Esophagus (tissue), 2 donors: ENCODE data around the gene PLCXD3. TPM values are rescaled to one million over a fixed set of nuclear protein-coding genes. Genes with fewer than 3 reads are reported as not detected.

Experiments
- H3K27ac ChIP-seq, 2 donors: one replicate each; pipeline ENCODE4 v1.5.1; 2013; ENCODE audit warnings: low read depth in 2 of 2, mild to moderate bottlenecking in 2 of 2, inconsistent platforms in 1 of 2, low read length in 1 of 2, moderate library complexity in 1 of 2
- H3K27me3 ChIP-seq, 2 donors: one replicate each; pipeline ENCODE4 v1.6.1; 2013; ENCODE audit warnings: low read length in 2 of 2, control low read depth in 1 of 2, mild to moderate bottlenecking in 1 of 2; ENCODE audit not compliant: insufficient read depth in 2 of 2, control insufficient read depth in 1 of 2
- H3K36me3 ChIP-seq, 2 donors: one replicate each; pipeline ENCODE4 v1.6.1; 2013; ENCODE audit warnings: low read length in 1 of 2; ENCODE audit not compliant: control insufficient read depth in 2 of 2, insufficient read depth in 2 of 2
- H3K4me1 ChIP-seq, 2 donors: one replicate each; pipeline ENCODE4 v1.6.1; 2013; ENCODE audit warnings: low read length in 1 of 2; ENCODE audit not compliant: control insufficient read depth in 2 of 2, insufficient read depth in 2 of 2
- H3K4me3 ChIP-seq, 2 donors: one replicate each; pipeline ENCODE4 v1.5.1; 2013; ENCODE audit warnings: low read length in 2 of 2, mild to moderate bottlenecking in 2 of 2, low read depth in 1 of 2, moderate library complexity in 1 of 2
- H3K9me3 ChIP-seq, 2 donors: one replicate each; pipeline ENCODE4 v1.6.1; 2013; ENCODE audit warnings: mild to moderate bottlenecking in 2 of 2, low read depth in 1 of 2, low read length in 1 of 2, moderate library complexity in 1 of 2; ENCODE audit not compliant: control insufficient read depth in 2 of 2, insufficient read depth in 1 of 2
- WGBS, 2 donors: extraction: QIAGEN DNeasy Blood & Tissue Kit; methylation state at CpG; one replicate each; pipeline ENCODE4 v1.1.7; 2013; 5-methylcytosine and 5-hydroxymethylcytosine counted together
- polyA plus RNA-seq, 2 donors: library from polyadenylated mRNA; stranded (reverse); fragments of 200-250 nt; gene quantifications; one replicate each; pipeline ENCODE4 v1.2.3, GENCODE V29; 2013
- donor health status: healthy with polysubstance abuse.
- donor health status: Bipolar disorder and iron deficiency.

The PLCXD3 gene
- polyA plus RNA-seq, 2 donors = 0.10 to 0.19 TPM

GRCh38 chr5:41286696-41287095 is 223.7 kb downstream of the PLCXD3 start:
- Histone ChIP-seq H3K4me3 (no peak overlapping the region), H3K27me3 (no peaks in the 10 kb centered on the region), H3K27ac (no peak overlapping the region), H3K4me1 (no peaks in the 10 kb centered on the region), H3K9me3 (peaks cover 2 to 6% of the 10 kb centered on the region in 2 donors), H3K36me3 (no peaks in the 10 kb centered on the region)
- 62 to 63% methylated on average over 2 of the region's 2 CpGs for WGBS, 2 donors

DNA sequence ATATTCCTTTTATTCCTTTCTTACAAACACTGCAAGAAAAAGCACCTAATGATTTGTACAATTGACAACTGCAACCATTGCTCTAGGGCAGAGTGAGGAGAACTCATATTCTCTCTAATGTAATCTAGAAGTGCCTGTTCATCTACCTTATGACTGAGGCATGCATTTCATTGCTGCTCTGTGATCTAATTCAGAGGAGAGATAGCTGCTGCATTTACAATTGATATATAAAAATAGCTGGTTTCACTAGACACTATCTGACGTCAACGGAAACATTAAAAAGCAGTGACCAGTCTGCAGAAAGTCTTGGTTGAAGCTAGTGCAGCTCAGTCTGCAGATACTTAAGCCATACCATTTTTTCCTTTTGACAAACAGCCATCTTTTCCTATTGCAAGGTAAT is 224.2 kb downstream of the PLCXD3 start:
- no peaks in the 10 kb centered on the region for H3K36me3 ChIP-seq
- H3K4me3 ChIP-seq = no peak overlapping the region
- H3K27ac ChIP-seq = no peak overlapping the region
- H3K9me3 ChIP-seq = peaks cover 2 to 6% of the 10 kb centered on the region in 2 donors
- no peaks in the 10 kb centered on the region for H3K27me3 ChIP-seq
- WGBS, 2 donors = 90% methylated on average over 2 of the region's 2 CpGs
- no peaks in the 10 kb centered on the region for H3K4me1 ChIP-seq

DNA sequence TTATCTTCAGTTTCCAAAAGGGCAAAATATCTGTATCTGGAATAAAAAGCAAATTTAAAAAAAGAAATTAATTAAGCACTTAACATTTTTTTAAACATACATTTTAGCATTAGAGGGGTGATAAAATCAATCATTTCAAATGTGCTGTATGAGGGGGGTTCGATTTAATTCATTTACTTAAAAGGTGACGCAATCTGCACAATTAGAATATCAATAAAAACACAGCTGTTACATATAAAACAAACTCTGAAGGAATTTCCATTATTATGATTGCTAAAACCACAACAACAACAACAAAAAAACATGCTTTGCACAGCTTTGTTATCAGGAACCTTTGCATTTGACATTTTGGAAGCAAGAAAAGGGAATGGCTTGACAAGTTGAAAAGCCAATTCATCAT is 225.5 kb downstream of the PLCXD3 start:
- WGBS, 2 donors = 71 to 74% methylated on average over 2 of the region's 2 CpGs
- no peaks in the 10 kb centered on the region for H3K4me1 ChIP-seq
- H3K4me3 ChIP-seq = no peak overlapping the region
- H3K27ac ChIP-seq = no peak overlapping the region
- no peaks in the 10 kb centered on the region for H3K36me3 ChIP-seq
- peaks cover 0 to 2% of the 10 kb centered on the region in 2 donors for H3K9me3 ChIP-seq
- no peaks in the 10 kb centered on the region for H3K27me3 ChIP-seq

- no peaks in the 10 kb centered on the region for H3K27me3 ChIP-seq
- WGBS, 2 donors = 64 to 71% methylated on average over 12 of the region's 12 CpGs
- H3K27ac ChIP-seq = no peak overlapping the region
- no peak overlapping the region for H3K4me3 ChIP-seq
- H3K9me3 ChIP-seq = no peaks in the 10 kb centered on the region
- H3K4me1 ChIP-seq = no peaks in the 10 kb centered on the region
- H3K36me3 ChIP-seq = no peaks in the 10 kb centered on the region
Measured at GRCh38 chr5:41281215-41281810, 229.1 kb downstream of the PLCXD3 start.

GRCh38 chr5:41279040-41279439 is 231.4 kb downstream of the PLCXD3 start:
- WGBS, 2 donors = 63 to 64% methylated on average over 2 of the region's 2 CpGs
- Histone ChIP-seq H3K4me3 (no peak overlapping the region), H3K9me3 (no peaks in the 10 kb centered on the region), H3K27ac (no peak overlapping the region), H3K4me1 (no peaks in the 10 kb centered on the region), H3K27me3 (no peaks in the 10 kb centered on the region), H3K36me3 (no peaks in the 10 kb centered on the region)

- Histone ChIP-seq H3K36me3 (no peaks in the 10 kb centered on the region), H3K9me3 (no peaks in the 10 kb centered on the region), H3K4me1 (no peaks in the 10 kb centered on the region), H3K27me3 (no peaks in the 10 kb centered on the region), H3K27ac (no peak overlapping the region), H3K4me3 (no peak overlapping the region)
- WGBS, 2 donors = 71 to 72% methylated on average over 4 of the region's 4 CpGs
Measured at GRCh38 chr5:41277476-41278245, 232.7 kb downstream of the PLCXD3 start.

DNA sequence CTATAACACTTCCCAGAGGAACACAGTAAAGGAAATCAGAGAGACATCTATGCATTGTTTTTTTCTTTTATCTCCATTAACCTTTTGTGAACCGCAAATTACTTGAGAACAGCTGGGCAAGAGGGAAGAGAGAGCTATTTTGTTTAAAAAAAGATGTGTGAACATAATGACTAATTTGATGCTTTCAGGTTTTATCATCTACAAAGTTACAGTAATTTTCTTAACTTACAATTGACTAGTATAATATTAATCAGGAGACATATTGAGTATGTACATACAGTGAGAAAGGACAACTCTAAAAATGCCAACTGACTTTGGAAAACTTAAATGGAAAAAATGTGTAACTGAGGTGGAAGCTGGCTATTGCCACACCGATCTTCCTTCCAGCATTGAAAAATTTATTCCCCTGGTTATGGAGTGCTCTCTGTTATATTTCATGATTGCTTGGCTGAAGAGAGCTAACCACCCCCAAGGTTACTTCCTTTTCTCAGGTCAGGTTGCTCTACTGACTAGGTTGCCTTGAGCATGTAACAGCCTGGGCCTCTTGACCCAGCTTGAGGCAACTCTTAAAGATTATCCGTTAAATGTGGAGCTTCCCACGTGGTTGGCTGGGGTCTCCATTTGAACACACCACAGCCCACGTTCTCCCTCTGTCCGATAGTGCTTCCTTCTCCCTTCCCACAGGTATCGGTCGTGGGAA is 234.4 kb downstream of the PLCXD3 start:
- H3K4me3 ChIP-seq = no peak overlapping the region
- H3K36me3 ChIP-seq = no peaks in the 10 kb centered on the region
- 82 to 84% methylated on average over 8 of the region's 8 CpGs for WGBS, 2 donors
- no peaks in the 10 kb centered on the region for H3K9me3 ChIP-seq
- H3K27ac ChIP-seq = no peak overlapping the region
- no peaks in the 10 kb centered on the region for H3K4me1 ChIP-seq
- no peaks in the 10 kb centered on the region for H3K27me3 ChIP-seq

GRCh38 chr5:41270423-41271251 is 239.8 kb downstream of the PLCXD3 start:
- WGBS, 2 donors = 42 to 47% methylated on average over 2 of the region's 2 CpGs
- Histone ChIP-seq H3K9me3 (no peaks in the 10 kb centered on the region), H3K36me3 (no peaks in the 10 kb centered on the region), H3K27ac (no peak overlapping the region), H3K4me3 (no peak overlapping the region), H3K4me1 (no peaks in the 10 kb centered on the region), H3K27me3 (no peaks in the 10 kb centered on the region)

DNA sequence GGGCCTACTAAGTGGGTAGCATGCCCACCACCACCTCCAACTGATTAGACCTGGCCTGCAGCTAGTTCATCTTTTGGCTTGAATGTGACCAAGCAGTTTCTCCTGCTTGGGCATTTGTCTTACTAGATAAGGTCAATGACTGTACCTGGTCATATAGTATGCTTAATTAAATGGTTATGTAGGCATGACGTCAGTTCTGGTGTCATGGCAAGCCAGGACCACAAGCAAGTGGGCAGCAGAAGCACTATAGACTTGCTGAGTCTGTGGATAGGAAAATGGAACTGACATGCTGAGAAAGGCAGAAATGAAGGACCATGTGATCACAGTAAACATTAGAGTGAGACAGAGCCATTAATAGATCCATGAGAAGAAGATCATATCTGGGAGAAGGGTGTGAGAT is 241.5 kb downstream of the PLCXD3 start:
- Histone ChIP-seq H3K27me3 (no peaks in the 10 kb centered on the region), H3K36me3 (no peaks in the 10 kb centered on the region), H3K4me1 (no peaks in the 10 kb centered on the region), H3K4me3 (no peak overlapping the region), H3K27ac (no peak overlapping the region), H3K9me3 (no peaks in the 10 kb centered on the region)
- WGBS, 2 donors = 76 to 85% methylated on average over 1 of the region's 1 CpG
